GM19238 (cell line): ENCODE results near the gene RELL1.

Experiments
- DNase-seq: peaks from one replicate; pipeline ENCODE4 v3.0.0; 2011; ENCODE audit warnings: low spot score; ENCODE audit not compliant: insufficient read length

Gene RELL1

DNA sequence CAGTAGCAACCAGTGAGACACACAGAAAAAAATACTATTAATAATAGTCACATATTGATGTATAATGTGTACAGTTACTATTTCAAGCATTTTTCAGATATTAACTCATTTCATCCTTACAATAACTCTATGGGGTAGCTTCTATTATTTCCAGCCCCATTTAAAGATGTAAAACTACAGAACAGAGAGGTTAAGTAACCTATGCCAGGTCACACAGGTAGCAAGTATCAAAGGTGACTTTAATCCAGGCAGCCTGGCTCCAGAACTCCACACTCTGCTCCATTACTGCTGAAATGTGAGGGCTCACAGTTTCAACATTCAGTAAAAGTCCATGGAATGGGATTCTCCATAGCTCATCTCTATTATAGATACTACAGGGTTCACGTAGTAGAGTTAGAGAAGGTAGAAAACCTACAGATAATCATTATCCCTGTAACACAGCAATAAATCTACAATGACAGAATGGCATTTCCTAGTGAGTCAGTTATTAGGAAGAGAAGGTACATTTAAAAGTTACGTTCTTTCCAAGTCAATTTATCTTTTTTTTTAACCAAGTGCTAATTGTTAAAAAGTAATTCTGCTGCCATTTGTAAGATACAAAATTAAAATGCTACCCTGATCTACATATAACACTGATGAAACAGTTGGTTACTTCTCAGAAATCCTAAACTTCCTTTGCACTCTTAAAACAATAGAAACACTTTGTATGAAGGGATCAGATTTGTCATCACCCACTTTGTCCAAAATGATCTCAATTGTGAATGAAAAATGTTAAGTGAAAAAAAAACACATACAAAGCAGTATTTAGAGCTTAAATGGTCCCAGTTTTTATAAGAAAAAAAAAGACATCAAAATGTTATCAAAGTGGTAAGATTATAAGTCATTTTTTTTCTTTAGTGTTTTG is 18.7 kb downstream of the RELL1 start:
- DNase-seq = no peak

DNA sequence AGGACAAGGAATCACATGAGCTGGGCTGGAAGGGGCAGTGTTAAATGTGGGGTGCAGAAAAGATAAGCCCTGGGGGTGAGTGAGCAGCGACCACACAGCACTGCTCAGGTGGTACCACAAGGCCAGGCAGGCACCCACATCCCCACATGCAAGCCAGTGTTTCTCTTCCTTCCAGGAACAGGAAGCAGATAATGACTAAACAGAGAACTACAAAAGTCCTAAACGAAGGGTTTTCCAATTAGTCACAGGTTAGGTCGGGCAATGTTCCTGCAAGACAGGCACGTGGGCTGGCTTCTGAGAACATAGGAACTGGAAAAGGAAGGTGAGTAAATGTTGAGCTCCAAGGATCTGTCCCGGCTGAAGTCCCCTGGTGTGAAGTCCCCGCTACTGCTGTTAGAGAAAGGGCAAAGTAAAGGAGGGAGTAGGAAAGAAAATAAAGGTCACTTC is 19.5 kb downstream of the RELL1 start:
- no peak for DNase-seq

DNA sequence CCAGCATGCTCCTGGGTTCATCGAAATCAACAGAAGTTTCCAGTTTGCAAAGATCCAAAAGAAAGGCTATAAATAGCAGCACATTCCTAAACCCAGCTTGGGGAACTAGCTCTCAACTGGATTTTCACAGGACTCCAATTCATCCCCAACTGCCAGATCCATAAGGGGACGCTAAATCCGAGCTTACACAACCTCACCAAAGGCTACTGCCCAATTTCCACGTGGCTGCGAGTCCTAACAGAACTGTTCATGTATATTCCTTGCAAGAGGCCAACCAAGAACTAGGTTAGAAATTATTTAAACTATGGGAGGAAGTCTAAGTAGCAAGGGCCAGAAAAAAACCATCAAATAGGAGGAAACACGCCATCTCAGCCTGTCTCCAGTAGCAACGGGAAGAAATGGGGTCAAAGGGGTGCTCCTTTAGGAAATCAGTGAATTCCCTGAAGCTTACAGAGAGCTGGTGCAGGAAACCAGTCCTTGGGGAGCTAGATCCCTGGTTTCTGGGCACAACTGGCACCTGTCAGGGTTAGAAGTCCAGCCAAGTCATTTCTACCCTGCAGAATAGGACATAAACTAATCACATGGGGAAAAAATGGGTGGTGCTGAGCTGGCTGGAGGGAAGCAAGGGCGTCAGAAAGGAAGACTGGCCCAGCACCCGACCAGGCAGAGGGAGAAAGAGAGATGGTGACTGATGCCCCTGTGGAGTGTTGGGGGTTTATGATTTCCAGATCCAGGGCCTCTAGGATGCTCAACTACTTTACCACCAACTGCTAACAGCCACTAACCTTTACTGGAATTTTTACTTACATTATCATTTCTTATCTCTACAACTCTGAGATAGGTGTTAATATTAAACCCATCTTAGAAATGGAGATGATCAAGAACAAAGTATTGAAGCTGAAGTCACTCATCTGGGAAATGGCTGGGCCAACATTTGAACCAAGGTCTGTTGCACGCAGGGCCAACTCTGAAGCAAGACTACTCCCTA is 20.5 kb downstream of the RELL1 start:
- no peak for DNase-seq

DNA sequence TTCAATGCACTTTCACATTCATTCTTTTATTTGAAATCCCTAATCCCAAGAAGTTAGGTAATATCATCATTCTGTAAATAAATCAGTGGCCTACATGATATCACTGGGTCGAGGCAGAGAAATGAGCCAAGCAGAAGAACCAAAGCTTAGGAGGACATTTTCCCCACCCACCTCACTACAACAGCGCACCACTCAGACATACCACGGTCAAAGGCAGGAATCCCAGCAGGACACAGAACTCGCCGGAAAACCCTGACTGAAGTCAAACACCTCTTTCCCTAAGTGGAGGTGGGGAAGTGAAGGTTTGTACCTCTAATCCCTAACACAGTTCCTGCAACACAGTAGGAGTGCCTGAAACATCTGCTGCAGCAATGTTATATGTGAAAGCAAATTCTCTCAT is 21.5 kb downstream of the RELL1 start:
- no peak for DNase-seq

GRCh38 chr4:37663552-37663951 is 22.6 kb downstream of the RELL1 start:
- no peak for DNase-seq

GRCh38 chr4:37662861-37663390 is 23.2 kb downstream of the RELL1 start:
- DNase-seq = no peak

DNA sequence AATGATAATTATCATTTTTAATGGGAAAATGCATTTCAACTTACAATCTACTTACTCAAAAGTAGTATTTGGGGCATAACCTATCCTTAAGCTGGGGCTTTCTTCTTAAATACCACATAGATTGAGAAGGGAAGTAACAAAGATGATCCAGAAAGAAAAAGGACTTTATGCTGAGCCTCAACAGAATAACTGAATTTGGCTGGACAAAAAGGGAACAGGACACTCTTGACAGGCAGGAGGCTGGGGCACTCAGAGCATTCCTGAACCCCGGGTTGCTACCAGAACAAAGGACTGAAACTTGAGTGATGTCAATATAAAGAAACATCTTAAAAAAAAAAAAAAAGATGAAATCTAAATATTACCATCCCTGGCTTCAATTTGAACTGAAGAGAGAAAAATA is 23.9 kb downstream of the RELL1 start:
- DNase-seq = no peak

GRCh38 chr4:37661772-37662171 is 24.4 kb downstream of the RELL1 start:
- DNase-seq = no peak

- DNase-seq = no peak
These were observed 26.5 kb downstream of the RELL1 start for GRCh38 chr4:37659696-37660095.

GRCh38 chr4:37656649-37657048 is 29.5 kb downstream of the RELL1 start:
- no peak for DNase-seq

GRCh38 chr4:37653601-37654000 is 32.6 kb downstream of the RELL1 start:
- DNase-seq = no peak

DNA sequence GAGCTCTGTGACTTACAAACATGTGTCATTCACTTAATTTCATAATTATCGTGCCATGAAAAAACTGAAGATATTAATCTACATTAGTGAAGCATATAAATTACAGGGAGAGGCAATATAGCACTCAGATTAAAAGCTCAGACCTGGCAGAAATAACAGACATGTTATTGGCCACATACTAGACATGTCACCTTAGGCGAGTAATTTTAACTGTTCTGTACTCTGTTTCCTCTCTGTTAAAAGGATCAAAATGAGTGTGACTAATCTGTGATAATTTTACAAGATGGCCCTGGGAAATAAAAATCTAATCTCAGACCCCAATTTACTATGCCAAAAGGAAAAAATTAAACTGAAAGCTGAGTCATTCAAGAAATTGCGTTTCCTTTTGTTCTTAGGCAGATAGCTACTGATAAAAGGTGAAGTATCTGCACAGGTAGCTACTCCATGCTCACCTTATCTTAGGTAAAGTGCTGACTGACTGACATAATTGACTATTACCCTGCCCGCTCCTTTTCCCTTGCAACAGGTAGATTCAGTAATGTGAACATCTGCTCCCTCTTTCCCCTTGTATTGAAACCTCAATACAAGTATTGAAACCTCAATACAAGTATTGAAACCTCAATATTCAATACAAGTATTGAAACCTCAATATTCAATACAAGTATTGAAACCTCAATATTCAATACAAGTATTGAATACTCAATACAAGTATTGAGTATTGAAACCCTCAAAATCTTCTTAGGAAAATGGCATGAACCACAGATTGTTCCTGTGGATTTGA is 33.2 kb downstream of the RELL1 start:
- DNase-seq = no peak

DNA sequence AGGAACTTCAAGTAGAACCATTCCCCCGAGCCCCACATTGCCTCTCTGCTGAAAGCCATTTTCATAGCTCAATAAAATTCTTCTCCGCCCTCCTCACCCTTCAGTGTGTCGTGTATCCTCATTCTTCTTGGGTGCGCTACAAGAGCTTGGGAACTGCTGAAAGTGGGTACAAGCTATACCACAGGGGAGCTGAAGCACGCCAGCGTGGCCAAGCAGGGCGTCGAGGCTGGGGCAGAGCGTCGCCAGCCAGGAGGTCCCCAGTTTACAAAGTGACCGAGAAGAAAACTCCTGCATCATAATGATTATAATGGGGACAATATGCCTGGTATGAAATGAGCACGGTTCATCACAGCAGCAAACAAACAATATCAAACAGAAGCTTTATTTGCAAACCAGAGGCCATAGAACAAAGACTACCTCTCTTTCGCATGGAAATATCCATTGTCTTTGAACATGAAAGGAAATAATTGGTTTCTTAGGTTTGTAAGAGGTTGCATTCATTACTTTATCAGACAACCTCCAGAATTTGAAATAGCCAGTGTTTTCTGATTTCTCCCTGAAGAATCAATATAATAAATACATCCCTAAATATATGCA is 34.3 kb downstream of the RELL1 start:
- no peak for DNase-seq

DNA sequence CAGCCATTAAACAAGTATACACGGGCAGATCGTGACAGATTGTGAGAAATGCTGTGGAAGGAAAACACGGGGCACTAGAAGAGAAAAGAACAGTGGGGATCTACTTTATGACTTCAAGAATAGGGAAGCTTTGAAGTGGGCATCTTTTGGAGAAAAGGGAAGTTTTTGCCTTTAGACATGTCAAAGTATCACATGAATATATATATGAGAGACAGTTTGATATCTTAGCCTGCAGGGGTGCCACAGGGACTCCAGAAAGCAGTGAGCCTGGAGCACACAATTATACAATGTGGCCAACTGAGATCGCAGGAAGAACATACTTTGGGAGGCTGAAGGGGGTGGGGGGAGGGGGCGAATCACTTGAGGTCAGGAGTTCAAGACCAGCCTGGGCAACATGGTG is 35.7 kb downstream of the RELL1 start:
- DNase-seq = no peak

GRCh38 chr4:37649268-37649667 is 36.9 kb downstream of the RELL1 start:
- no peak for DNase-seq

- no peak for DNase-seq
These were observed 37.9 kb downstream of the RELL1 start for GRCh38 chr4:37648084-37648817.

GRCh38 chr4:37646247-37646646 is 39.9 kb downstream of the RELL1 start:
- no peak for DNase-seq

DNA sequence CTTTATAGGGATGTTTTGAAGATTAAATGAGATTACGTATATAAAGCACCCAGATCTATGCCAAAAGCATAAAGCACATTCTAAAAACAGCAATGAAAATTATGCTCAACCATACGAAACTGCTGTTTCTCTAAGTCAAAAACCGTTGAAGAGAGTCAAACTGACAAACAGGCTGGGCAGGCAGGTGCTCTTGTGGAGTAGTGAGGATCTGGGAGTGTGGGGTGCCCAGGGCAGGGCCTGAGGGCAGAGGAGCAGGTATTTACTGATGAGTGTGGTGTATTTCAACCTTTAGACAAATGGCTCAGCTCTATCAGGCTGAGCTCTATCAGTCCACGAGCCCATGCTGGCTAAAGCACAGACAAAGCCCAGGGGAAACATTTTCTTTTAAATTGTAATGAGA is 40.4 kb downstream of the RELL1 start:
- no peak for DNase-seq

DNA sequence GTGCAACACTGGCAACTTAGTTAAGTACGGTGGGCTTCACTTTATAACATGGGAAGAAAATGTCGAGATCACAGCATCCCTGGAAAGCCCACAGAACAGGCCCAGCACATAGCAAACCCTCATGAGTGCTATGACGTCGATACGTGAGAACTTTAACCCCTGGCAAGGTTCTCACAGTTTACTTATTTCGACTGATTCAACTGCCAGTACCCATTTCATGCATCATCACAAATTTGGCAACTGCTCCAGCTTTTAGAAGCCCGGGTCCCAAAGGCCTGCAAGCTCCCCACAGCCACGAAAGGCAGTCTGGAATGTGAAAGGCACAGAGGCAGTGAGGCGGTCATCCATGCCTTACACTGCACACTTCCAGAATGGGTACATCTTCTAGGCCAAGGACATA is 41.2 kb downstream of the RELL1 start:
- no peak for DNase-seq
